ENCODE results near the gene VASP.

The VASP gene

GRCh38 chr19:45498411-45499195 lies 8.7 kb upstream of the VASP start, which contains the start of gene PPM1N:
Gene PPM1N (plus strand): TSS chr19:45498443. CDS start chr19:45498473, 30 bp downstream.
- H3K4me3 ChIP-seq (ENCODE audit: low read length): peak within 1 kb of the TSS; percentile 54
- TF ChIP-seq CTCF (conservative IDR thresholded peaks at IDR 0.05; ENCODE audit: low read length): no peak
- DNase-seq (ENCODE audit: low read depth): peak; percentile 19

GRCh38 chr19:45499196-45500180 lies 7.8 kb upstream of the VASP start:
- peak; percentile 18 for DNase-seq (ENCODE audit: low read depth)
- H3K4me3 ChIP-seq (ENCODE audit: low read length): no peak overlapping the region
- no peak for TF ChIP-seq CTCF (conservative IDR thresholded peaks at IDR 0.05; ENCODE audit: low read length)

GRCh38 chr19:45500918-45501729 lies 6.2 kb upstream of the VASP start:
- peak; percentile 26 for DNase-seq (ENCODE audit: low read depth)
- no peak overlapping the region for H3K4me3 ChIP-seq (ENCODE audit: low read length)
- no peak for TF ChIP-seq CTCF (conservative IDR thresholded peaks at IDR 0.05; ENCODE audit: low read length)

DNA sequence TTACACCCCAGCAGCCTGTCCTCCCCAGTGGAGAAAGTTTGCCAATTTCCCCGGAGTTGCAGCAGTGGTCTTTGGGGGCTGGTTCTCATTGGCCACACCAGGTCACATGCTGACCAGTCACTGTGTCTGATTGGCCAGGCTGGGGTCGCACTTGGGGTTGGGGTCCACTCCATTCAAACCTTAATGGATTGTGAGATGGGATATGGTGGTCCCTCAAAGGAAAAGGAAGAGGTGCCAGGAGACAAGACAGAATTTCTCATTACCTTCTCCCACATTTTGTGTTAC lies 5.6 kb upstream of the VASP start:
- DNase-seq (ENCODE audit: low read depth): no peak
- no peak overlapping the region for H3K4me3 ChIP-seq (ENCODE audit: low read length)
- no peak for TF ChIP-seq CTCF (conservative IDR thresholded peaks at IDR 0.05; ENCODE audit: low read length)

- no peak for DNase-seq (ENCODE audit: low read depth)
- TF ChIP-seq CTCF (conservative IDR thresholded peaks at IDR 0.05; ENCODE audit: low read length): no peak
- no peak overlapping the region for H3K4me3 ChIP-seq (ENCODE audit: low read length)
These were observed 5.2 kb upstream of the VASP start for GRCh38 chr19:45502111-45502510.

- DNase-seq (ENCODE audit: low read depth): no peak
- TF ChIP-seq CTCF (conservative IDR thresholded peaks at IDR 0.05; ENCODE audit: low read length): no peak
- H3K4me3 ChIP-seq (ENCODE audit: low read length): no peak overlapping the region
These were observed 3.4 kb upstream of the VASP start for GRCh38 chr19:45503909-45504308.

Measured in AG10803 (cell line).